HG03103 (cell line): ENCODE measurements around the gene HTR1D.
"Not testable (repeated sequence)": the region's sequence is repeated elsewhere in the genome, so short reads cannot be mapped to it uniquely, and the experiment has no call there.

Source experiments
- ATAC-seq: cut with Tn5 transposase; IDR thresholded peaks from one replicate; pipeline ENCODE4 v1.9.1; 2021; ENCODE audit warnings: low read depth; ENCODE audit not compliant: unreplicated experiment

HTR1D gene

GRCh38 chr1:23217421-23218115 lies at the start of gene HTR1D:
HTR1D (minus strand) TSS chr1:23217502; CDS start chr1:23194219, 23,283 bp downstream.
- ATAC-seq: no peak

GRCh38 chr1:23263380-23263887 lies 46.1 kb upstream of the HTR1D start:
- ATAC-seq: no peak

- not testable (repeated sequence) for ATAC-seq
These were observed 40.8 kb upstream of the HTR1D start for GRCh38 chr1:23258082-23258481.

GRCh38 chr1:23257371-23257770 lies 40.1 kb upstream of the HTR1D start:
- not testable (repeated sequence) for ATAC-seq

GRCh38 chr1:23254584-23254983 lies 37.3 kb upstream of the HTR1D start:
- ATAC-seq: no peak

- ATAC-seq: no peak
These were observed 34.5 kb upstream of the HTR1D start for GRCh38 chr1:23251812-23252211.

- no peak for ATAC-seq
These were observed 32.6 kb upstream of the HTR1D start for GRCh38 chr1:23249787-23250454.

GRCh38 chr1:23247276-23247675 lies 30.0 kb upstream of the HTR1D start:
- ATAC-seq: no peak

GRCh38 chr1:23246274-23246673 lies 29.0 kb upstream of the HTR1D start:
- ATAC-seq: no peak

GRCh38 chr1:23244256-23244761 lies 27.0 kb upstream of the HTR1D start:
- no peak for ATAC-seq

GRCh38 chr1:23242414-23242813 lies 25.1 kb upstream of the HTR1D start:
- no peak for ATAC-seq

- ATAC-seq: no peak
These were observed 22.5 kb upstream of the HTR1D start for GRCh38 chr1:23239638-23240295.

GRCh38 chr1:23238565-23238964 lies 21.3 kb upstream of the HTR1D start:
- no peak for ATAC-seq

GRCh38 chr1:23237508-23237907 lies 20.2 kb upstream of the HTR1D start:
- ATAC-seq: no peak

- no peak for ATAC-seq
These were observed 10.5 kb upstream of the HTR1D start for GRCh38 chr1:23227806-23228205.

GRCh38 chr1:23224739-23225648 lies 7.7 kb upstream of the HTR1D start:
- no peak for ATAC-seq

GRCh38 chr1:23223963-23224362 lies 6.7 kb upstream of the HTR1D start:
- not testable (repeated sequence) for ATAC-seq

- not testable (repeated sequence) for ATAC-seq
These were observed 6.2 kb upstream of the HTR1D start for GRCh38 chr1:23223490-23223951.

- no peak for ATAC-seq
These were observed 5.4 kb upstream of the HTR1D start for GRCh38 chr1:23222742-23223141.

- ATAC-seq: no peak
These were observed 5.0 kb upstream of the HTR1D start for GRCh38 chr1:23222331-23222730.
